Endothelial cell of umbilical vein (primary cell): ENCODE results near the gene RFK. TPM values are rescaled to one million over a fixed set of nuclear protein-coding genes. Genes with fewer than 3 reads are reported as not detected.

Source experiments
- BruUV-seq: library from RNA; stranded (reverse); fragments of 400-500 nt; replicated peaks from 2 replicates; lab custom pipeline; 2021; lab: Mats Ljungman, UMichigan
- CTCF ChIA-PET: fragments of 300-600, 350-600 bp; sonication (Branson Sonifier 250); formaldehyde crosslinking; loops from one replicate; lab custom pipeline; 2021; ENCODE audit warnings: antibody characterized with exemption, inconsistent platforms; lab: Charles Lee
- POLR2A ChIA-PET: fragments of 300-600, 350-600 bp; sonication (Branson Sonifier 250); formaldehyde crosslinking; loops from one replicate; lab custom pipeline; 2021; ENCODE audit warnings: antibody characterized with exemption, inconsistent platforms; lab: Charles Lee
- DNase-seq: peaks from one replicate; pipeline ENCODE4 v3.0.0-alpha.2; 2011; ENCODE audit warnings: low read depth, low spot score
- FAIRE-seq: peaks from 2 replicates; lab custom pipeline; 2011; peaks lifted over from hg19 to GRCh38; lab: Jason Lieb, UNC
- H2AFZ ChIP-seq: 2 replicates; pipeline ENCODE4 v1.6.0; 2012; ENCODE audit warnings: low read depth, low read length, control low read depth, inconsistent platforms
- H3K27ac ChIP-seq: 2 replicates; pipeline ENCODE4 v1.5.1; 2011; ENCODE audit warnings: low read depth, mild to moderate bottlenecking, control low read depth, low read length, moderate library complexity; ENCODE audit not compliant: insufficient read depth
- H3K27me3 ChIP-seq, 2 experiments: 2 replicates each; pipeline versions ENCODE4 v1.6.0 to v1.6.1; 2011; ENCODE audit warnings: low read length in 2 of 2, mixed read lengths in 1 of 2; ENCODE audit not compliant: control insufficient read depth in 2 of 2, insufficient read depth in 2 of 2
- H3K36me3 ChIP-seq, 2 experiments: 2 replicates in 1 of 2; 3 replicates in 1 of 2; pipeline ENCODE4 v1.5.1; 2011; ENCODE audit warnings: low read length in 2 of 2, mild to moderate bottlenecking in 1 of 2, moderate library complexity in 1 of 2; ENCODE audit not compliant: control insufficient read depth in 2 of 2, insufficient read depth in 2 of 2; ENCODE audit errors: extremely low read depth in 1 of 2
- H3K4me1 ChIP-seq: 3 replicates; pipeline ENCODE4 v1.5.1; 2011; ENCODE audit warnings: mild to moderate bottlenecking, low read length; ENCODE audit not compliant: control insufficient read depth, insufficient read depth; ENCODE audit errors: extremely low read depth
- H3K4me2 ChIP-seq: 2 replicates; pipeline ENCODE4 v1.6.1; 2011; ENCODE audit warnings: low read length, control low read depth, mixed read lengths; ENCODE audit not compliant: insufficient read depth
- H3K4me3 ChIP-seq, 3 experiments: fragments of 200-600 bp in 1 of 3; sonication (generic), shearing (Covaris generic) in 1 of 3; replicated peaks in 1 of 3; 2 replicates each; pipeline ENCODE4 v1.5.1; 2011 to 2016; ENCODE audit warnings: control low read depth in 3 of 3, low read length in 3 of 3, mild to moderate bottlenecking in 2 of 3, inconsistent platforms in 1 of 3, low read depth in 1 of 3, moderate library complexity in 1 of 3; ENCODE audit not compliant: insufficient read depth in 1 of 3
- H3K79me2 ChIP-seq: 2 replicates; pipeline ENCODE4 v1.6.0; 2012; ENCODE audit warnings: low read length, inconsistent platforms; ENCODE audit not compliant: control insufficient read depth, insufficient read depth
- H3K9ac ChIP-seq: replicated peaks from 2 replicates; pipeline ENCODE3; 2011; ENCODE audit warnings: low read length, control low read depth; ENCODE audit not compliant: insufficient read depth; ENCODE audit errors: extremely low read depth
- H3K9me1 ChIP-seq: replicated peaks from 3 replicates; pipeline ENCODE4 v1.6.0; 2011; ENCODE audit warnings: mild to moderate bottlenecking, low read length; ENCODE audit not compliant: control insufficient read depth, insufficient read depth; ENCODE audit errors: extremely low read depth
- H3K9me3 ChIP-seq: replicated peaks from 2 replicates; pipeline ENCODE4 v1.5.1; 2012; ENCODE audit warnings: low read length, inconsistent platforms; ENCODE audit not compliant: control insufficient read depth, insufficient read depth
- H4K20me1 ChIP-seq: replicated peaks from 2 replicates; pipeline ENCODE3; 2011; ENCODE audit warnings: mild to moderate bottlenecking, low read length; ENCODE audit not compliant: control insufficient read depth, insufficient read depth; ENCODE audit errors: extremely low read depth
- EZH2 ChIP-seq: IDR thresholded peaks from 2 replicates; pipeline ENCODE4 v1.6.1; 2012; ENCODE audit warnings: borderline replicate concordance, low read depth, mild to moderate bottlenecking, moderate library complexity, low read length, inconsistent platforms; ENCODE audit not compliant: severe bottlenecking
- FOS ChIP-seq: IDR thresholded peaks from 2 replicates; pipeline ENCODE4 v1.6.1; 2011; ENCODE audit warnings: mild to moderate bottlenecking, low read length, moderate library complexity, borderline replicate concordance; ENCODE audit not compliant: insufficient read depth
- GATA2 ChIP-seq: IDR thresholded peaks from 2 replicates; pipeline ENCODE4 v1.7.0; 2011; ENCODE audit warnings: low read depth, mild to moderate bottlenecking, moderate library complexity, mixed read lengths, low read length; ENCODE audit not compliant: insufficient read length, insufficient read depth
- JUN ChIP-seq: IDR thresholded peaks from 2 replicates; pipeline ENCODE4 v1.6.1; 2011; ENCODE audit warnings: borderline replicate concordance, low read depth; ENCODE audit not compliant: insufficient read length, insufficient read depth
- MAX ChIP-seq: IDR thresholded peaks from 2 replicates; pipeline ENCODE4 v1.6.1; 2011; ENCODE audit not compliant: insufficient read depth, insufficient read length
- MYC ChIP-seq: IDR thresholded peaks from one replicate; pipeline ENCODE4 v1.6.1; 2011; ENCODE audit warnings: mild to moderate bottlenecking, low read depth, low read length
- POLR2A ChIP-seq: IDR thresholded peaks from 2 replicates; pipeline ENCODE4 v1.6.1; 2012; ENCODE audit warnings: low read depth, mild to moderate bottlenecking, control low read depth, low read length
- POLR2AphosphoS5 ChIP-seq: IDR thresholded peaks from 2 replicates; pipeline ENCODE4 v1.6.1; 2012; ENCODE audit warnings: low read depth, mild to moderate bottlenecking, control low read depth, low read length, moderate library complexity; ENCODE audit not compliant: insufficient read depth
- dilution Hi-C: fragments of 300-500 bp; cut with MboI; formaldehyde crosslinking; loops from one replicate; pipeline ENCODE4 v1.15.0; 2019; ENCODE audit warnings: low sequenced_read_pairs; ENCODE audit not compliant: extremely low pct_ligation_motif_present
- intact Hi-C: fragments of 100-400 bp; cut with micrococcal nuclease; formaldehyde crosslinking; loops from one replicate; pipeline ENCODE4 v1.10.0; 2022
- polyA plus RNA-seq, 4 experiments: library from polyadenylated mRNA; depleted of rRNA in 3 of 4; stranded (reverse) in 3 of 4; unstranded in 1 of 4; fragments of >200 nt; gene quantifications; 2 replicates each; pipeline versions ENCODE4 v1.2.1 to v1.2.3, GENCODE V29; 2011 to 2012; ENCODE audit warnings: missing spikeins in 1 of 4
- total RNA-seq: library from RNA; stranded (reverse); gene quantifications from 2 replicates; pipeline ENCODE4 v1.2.3, GENCODE V29; 2021
- TF ChIP-seq, protein P1 (sequence below), 2 donors: IDR thresholded peaks; 1 replicate in 1 of 2; 2 replicates in 1 of 2; pipeline ENCODE4 v1.5.1; 2011; ENCODE audit warnings: low read length in 2 of 2, mild to moderate bottlenecking in 2 of 2, moderate library complexity in 2 of 2, control low read depth in 1 of 2, inconsistent platforms in 1 of 2, low read depth in 1 of 2; ENCODE audit not compliant: insufficient read depth in 1 of 2; ENCODE audit errors: extremely low read depth in 1 of 2

Gene RFK
- total and polyA plus RNA-seq, 2 donors (not counting 3 experiments of a cell fraction or from before 2014, with no cell fraction given): 18.1 to 32.9 TPM

DNA sequence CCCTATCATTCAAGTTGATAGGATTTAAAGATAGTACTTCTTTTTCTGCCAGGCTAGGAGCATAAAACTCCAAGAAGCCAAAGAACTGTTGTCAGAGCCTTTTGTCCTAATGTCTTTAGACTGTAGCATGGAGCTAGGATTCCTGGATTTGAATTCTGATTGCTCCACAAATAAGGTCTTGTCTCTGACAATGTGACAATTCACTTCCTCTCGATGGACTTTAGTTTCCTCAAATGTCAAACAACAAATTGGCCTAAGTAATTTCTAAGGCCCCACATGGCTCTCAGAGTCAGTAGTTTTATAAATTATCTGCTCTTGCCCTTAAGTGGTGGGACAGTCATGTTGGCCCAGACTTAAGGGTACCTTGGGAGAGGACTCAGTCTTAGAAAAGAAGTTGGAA, 36.7 kb downstream of the RFK start:
- CTCF ChIA-PET: no interaction called here

GRCh38 chr9:76355886-76356285, 38.3 kb downstream of the RFK start:
- DNase-seq (no peak), FAIRE-seq (no peak)
- Histone ChIP-seq H4K20me1 (no peaks in the 10 kb centered on the region), H3K9me1 (no peaks in the 10 kb centered on the region), H3K27ac (no peak overlapping the region), H3K4me1 (no peaks in the 10 kb centered on the region), H3K27me3 (no peaks in the 10 kb centered on the region), H2AFZ (no peak overlapping the region), H3K79me2 (no peaks in the 10 kb centered on the region), H3K9me3 (no peaks in the 10 kb centered on the region), H3K4me3 (no peak overlapping the region), H3K4me2 (no peak overlapping the region), H3K9ac (no peak overlapping the region), H3K36me3 (no peaks in the 10 kb centered on the region)
- TF ChIP-seq POLR2AphosphoS5 (no peak), FOS (no peak), GATA2 (no peak), MYC (no peak), JUN (no peak), POLR2A (no peak), MAX (no peak), EZH2 (no peak)
- TF ChIP-seq, protein P1, sequence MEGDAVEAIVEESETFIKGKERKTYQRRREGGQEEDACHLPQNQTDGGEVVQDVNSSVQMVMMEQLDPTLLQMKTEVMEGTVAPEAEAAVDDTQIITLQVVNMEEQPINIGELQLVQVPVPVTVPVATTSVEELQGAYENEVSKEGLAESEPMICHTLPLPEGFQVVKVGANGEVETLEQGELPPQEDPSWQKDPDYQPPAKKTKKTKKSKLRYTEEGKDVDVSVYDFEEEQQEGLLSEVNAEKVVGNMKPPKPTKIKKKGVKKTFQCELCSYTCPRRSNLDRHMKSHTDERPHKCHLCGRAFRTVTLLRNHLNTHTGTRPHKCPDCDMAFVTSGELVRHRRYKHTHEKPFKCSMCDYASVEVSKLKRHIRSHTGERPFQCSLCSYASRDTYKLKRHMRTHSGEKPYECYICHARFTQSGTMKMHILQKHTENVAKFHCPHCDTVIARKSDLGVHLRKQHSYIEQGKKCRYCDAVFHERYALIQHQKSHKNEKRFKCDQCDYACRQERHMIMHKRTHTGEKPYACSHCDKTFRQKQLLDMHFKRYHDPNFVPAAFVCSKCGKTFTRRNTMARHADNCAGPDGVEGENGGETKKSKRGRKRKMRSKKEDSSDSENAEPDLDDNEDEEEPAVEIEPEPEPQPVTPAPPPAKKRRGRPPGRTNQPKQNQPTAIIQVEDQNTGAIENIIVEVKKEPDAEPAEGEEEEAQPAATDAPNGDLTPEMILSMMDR (IDR thresholded peaks at IDR 0.05; ENCODE audit: extremely low read depth in 1 of 2, insufficient read depth in 1 of 2, low read depth in 1 of 2, low read length in 2 of 2): no peak
- CTCF ChIA-PET: interaction anchor here (0.7 kb wide), 1 partner anchor 10 kb away, joined by 3 read pairs; no protein-coding TSS in a partner anchor
- intact Hi-C loops: no loop called here
- dilution Hi-C loops: no loop called here
- POLR2A ChIA-PET: no interaction called here
- BruUV-seq: no TSS peak

More for the DNA sequence above, 36.7 kb downstream of the RFK start:
- Histone ChIP-seq H4K20me1 (no peaks in the 10 kb centered on the region), H3K79me2 (no peaks in the 10 kb centered on the region), H3K36me3 (no peaks in the 10 kb centered on the region), H3K9me1 (no peaks in the 10 kb centered on the region), H3K27ac (no peak overlapping the region), H3K9ac (no peak overlapping the region), H3K4me2 (no peak overlapping the region), H3K4me1 (no peaks in the 10 kb centered on the region), H3K27me3 (no peaks in the 10 kb centered on the region), H2AFZ (no peak overlapping the region), H3K9me3 (no peaks in the 10 kb centered on the region), H3K4me3 (no peak overlapping the region)
- intact Hi-C loops: no loop called here
- BruUV-seq: no TSS peak
- dilution Hi-C loops: no loop called here
- FAIRE-seq: no peak
- DNase-seq: no peak
- TF ChIP-seq POLR2A (no peak), MYC (no peak), MAX (no peak), POLR2AphosphoS5 (no peak)
- TF ChIP-seq, protein P1 (IDR thresholded peaks at IDR 0.05; ENCODE audit: extremely low read depth in 1 of 2, insufficient read depth in 1 of 2, low read depth in 1 of 2, low read length in 2 of 2): no peak
- POLR2A ChIA-PET: no interaction called here
